ENCODE results near the gene RPL38.

The RPL38 gene

GRCh38 chr17:74163836-74164235, 39.6 kb upstream of the RPL38 start:
- Histone ChIP-seq H3K27me3 (ENCODE audit: control insufficient read depth in 2 of 2, insufficient read depth in 2 of 2, low read length in 2 of 2) (peaks cover 3 to 5% of the 10 kb centered on the region in 2 donors), H3K27ac (ENCODE audit: low read depth in 2 of 2, low read length in 2 of 2) (no peak overlapping the region)

DNA sequence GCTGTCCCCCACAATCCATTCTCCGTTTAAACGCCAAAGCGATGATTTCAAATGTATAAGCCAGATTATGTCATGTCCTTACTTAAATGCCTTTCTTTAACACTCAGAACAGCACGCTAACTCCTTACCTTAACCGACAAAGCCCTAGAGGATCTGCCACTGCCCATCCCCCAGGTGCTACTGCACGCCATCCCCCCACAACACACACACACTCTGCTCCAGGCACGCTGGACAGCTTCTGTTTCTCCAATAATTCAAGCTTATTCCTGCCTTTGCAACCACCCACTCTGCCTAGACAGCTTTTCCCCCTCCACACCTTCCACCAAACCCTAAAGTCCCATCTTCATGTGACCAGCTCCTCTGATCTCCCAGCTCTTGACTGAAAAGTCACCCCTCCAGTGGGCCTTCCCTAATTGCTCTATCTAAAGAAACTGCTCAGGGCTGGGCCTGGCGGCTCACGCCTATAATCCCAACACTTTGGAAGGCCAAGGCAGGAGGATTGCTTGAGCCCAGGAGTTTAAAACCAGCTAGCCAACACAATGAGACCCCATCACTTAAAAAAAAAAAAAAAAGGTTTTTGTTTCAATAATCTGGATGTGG, 38.9 kb upstream of the RPL38 start:
- Histone ChIP-seq H3K36me3 (ENCODE audit: control insufficient read depth in 2 of 2, insufficient read depth in 2 of 2, low read length in 2 of 2) (no peaks in the 10 kb centered on the region), H3K27ac (ENCODE audit: low read depth in 2 of 2, low read length in 2 of 2) (no peak overlapping the region), H3K9me3 (ENCODE audit: control insufficient read depth in 2 of 2, low read length in 2 of 2) (no peaks in the 10 kb centered on the region), H3K9ac (ENCODE audit: low read depth in 1 of 2, low read length in 2 of 2) (no peak overlapping the region), H3K4me1 (ENCODE audit: control insufficient read depth in 2 of 2, insufficient read depth in 2 of 2, low read length in 2 of 2) (no peaks in the 10 kb centered on the region), H3K4me3 (ENCODE audit: low read length in 2 of 2) (no peak overlapping the region), H3K27me3 (ENCODE audit: control insufficient read depth in 2 of 2, insufficient read depth in 2 of 2, low read length in 2 of 2) (peaks cover 3 to 5% of the 10 kb centered on the region in 2 donors)

More at GRCh38 chr17:74163836-74164235, 39.6 kb upstream of the RPL38 start:
- Histone ChIP-seq H3K36me3 (ENCODE audit: control insufficient read depth in 2 of 2, insufficient read depth in 2 of 2, low read length in 2 of 2) (no peaks in the 10 kb centered on the region), H3K4me3 (ENCODE audit: low read length in 2 of 2) (no peak overlapping the region), H3K9ac (ENCODE audit: low read depth in 1 of 2, low read length in 2 of 2) (no peak overlapping the region), H3K4me1 (ENCODE audit: control insufficient read depth in 2 of 2, insufficient read depth in 2 of 2, low read length in 2 of 2) (no peaks in the 10 kb centered on the region), H3K9me3 (ENCODE audit: control insufficient read depth in 2 of 2, low read length in 2 of 2) (no peaks in the 10 kb centered on the region)

- H3K27ac ChIP-seq (ENCODE audit: low read depth in 2 of 2, low read length in 2 of 2): no peak overlapping the region
- H3K4me1 ChIP-seq (ENCODE audit: control insufficient read depth in 2 of 2, insufficient read depth in 2 of 2, low read length in 2 of 2): no peaks in the 10 kb centered on the region
- H3K27me3 ChIP-seq (ENCODE audit: control insufficient read depth in 2 of 2, insufficient read depth in 2 of 2, low read length in 2 of 2): peaks cover 2 to 5% of the 10 kb centered on the region in 2 donors
- H3K36me3 ChIP-seq (ENCODE audit: control insufficient read depth in 2 of 2, insufficient read depth in 2 of 2, low read length in 2 of 2): no peaks in the 10 kb centered on the region
- no peaks in the 10 kb centered on the region for H3K9me3 ChIP-seq (ENCODE audit: control insufficient read depth in 2 of 2, low read length in 2 of 2)
- no peak overlapping the region for H3K9ac ChIP-seq (ENCODE audit: low read depth in 1 of 2, low read length in 2 of 2)
- H3K4me3 ChIP-seq (ENCODE audit: low read length in 2 of 2): no peak overlapping the region
Measured at GRCh38 chr17:74165797-74166365, 37.6 kb upstream of the RPL38 start.

DNA sequence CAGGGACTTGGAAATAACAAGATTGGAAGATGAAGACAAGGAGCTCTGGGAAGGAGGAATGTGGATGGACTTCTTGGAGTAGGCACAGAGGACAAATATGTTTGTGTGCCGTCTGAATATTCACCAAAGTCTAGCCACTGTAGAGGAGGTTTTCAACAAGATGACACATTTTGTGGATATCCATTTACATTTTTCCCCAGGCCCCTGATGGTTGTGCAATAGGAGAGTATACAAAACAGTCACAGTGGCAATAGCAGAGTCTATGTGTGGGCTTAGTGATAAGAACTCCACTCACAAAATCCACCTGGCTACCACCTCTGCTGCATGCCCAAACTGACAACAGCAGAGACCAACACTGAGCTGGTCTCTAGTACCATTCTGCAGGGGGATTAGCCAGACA, 32.6 kb upstream of the RPL38 start:
- no peak overlapping the region for H3K9ac ChIP-seq (ENCODE audit: low read depth in 1 of 2, low read length in 2 of 2)
- H3K27ac ChIP-seq (ENCODE audit: low read depth in 2 of 2, low read length in 2 of 2): no peak overlapping the region
- H3K27me3 ChIP-seq (ENCODE audit: control insufficient read depth in 2 of 2, insufficient read depth in 2 of 2, low read length in 2 of 2): peaks cover 8 to 11% of the 10 kb centered on the region in 2 donors
- H3K9me3 ChIP-seq (ENCODE audit: control insufficient read depth in 2 of 2, low read length in 2 of 2): no peaks in the 10 kb centered on the region
- no peaks in the 10 kb centered on the region for H3K4me1 ChIP-seq (ENCODE audit: control insufficient read depth in 2 of 2, insufficient read depth in 2 of 2, low read length in 2 of 2)
- no peaks in the 10 kb centered on the region for H3K36me3 ChIP-seq (ENCODE audit: control insufficient read depth in 2 of 2, insufficient read depth in 2 of 2, low read length in 2 of 2)
- H3K4me3 ChIP-seq (ENCODE audit: low read length in 2 of 2): no peak overlapping the region

DNA sequence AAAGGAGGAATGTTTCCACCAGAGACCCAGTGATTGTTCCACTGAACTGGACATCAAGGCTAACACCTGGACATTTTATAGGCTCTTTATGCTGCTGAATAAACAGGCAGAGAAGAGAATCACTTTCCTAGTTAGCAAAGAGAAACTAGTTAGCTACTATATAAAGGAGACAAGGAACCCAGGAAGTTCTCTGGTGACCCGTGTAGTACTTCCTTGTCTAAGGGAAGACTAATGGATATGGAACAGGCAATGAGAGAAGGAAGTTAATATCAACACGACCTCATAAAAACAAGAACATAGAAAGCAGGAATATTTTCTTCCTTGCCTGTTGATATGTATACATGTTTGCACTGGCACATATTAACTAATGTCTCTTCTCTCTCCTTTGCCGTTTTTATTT, 30.8 kb upstream of the RPL38 start:
- H3K36me3 ChIP-seq (ENCODE audit: control insufficient read depth in 2 of 2, insufficient read depth in 2 of 2, low read length in 2 of 2): no peaks in the 10 kb centered on the region
- peaks cover 0 to 2% of the 10 kb centered on the region in 2 donors for H3K4me1 ChIP-seq (ENCODE audit: control insufficient read depth in 2 of 2, insufficient read depth in 2 of 2, low read length in 2 of 2)
- H3K27me3 ChIP-seq (ENCODE audit: control insufficient read depth in 2 of 2, insufficient read depth in 2 of 2, low read length in 2 of 2): peaks cover 14% of the 10 kb centered on the region in 2 donors
- no peak overlapping the region for H3K27ac ChIP-seq (ENCODE audit: low read depth in 2 of 2, low read length in 2 of 2)
- no peak overlapping the region for H3K4me3 ChIP-seq (ENCODE audit: low read length in 2 of 2)
- H3K9me3 ChIP-seq (ENCODE audit: control insufficient read depth in 2 of 2, low read length in 2 of 2): no peaks in the 10 kb centered on the region
- no peak overlapping the region for H3K9ac ChIP-seq (ENCODE audit: low read depth in 1 of 2, low read length in 2 of 2)

- H3K27me3 ChIP-seq (ENCODE audit: control insufficient read depth in 2 of 2, insufficient read depth in 2 of 2, low read length in 2 of 2): peaks cover 18 to 24% of the 10 kb centered on the region in 2 donors
- H3K4me3 ChIP-seq (ENCODE audit: low read length in 2 of 2): peak overlapping the region; percentile 42 to 47
- peaks cover 0 to 2% of the 10 kb centered on the region in 2 donors for H3K4me1 ChIP-seq (ENCODE audit: control insufficient read depth in 2 of 2, insufficient read depth in 2 of 2, low read length in 2 of 2)
- H3K9ac ChIP-seq (ENCODE audit: low read depth in 1 of 2, low read length in 2 of 2): no peak overlapping the region
- no peaks in the 10 kb centered on the region for H3K36me3 ChIP-seq (ENCODE audit: control insufficient read depth in 2 of 2, insufficient read depth in 2 of 2, low read length in 2 of 2)
- no peak overlapping the region for H3K27ac ChIP-seq (ENCODE audit: low read depth in 2 of 2, low read length in 2 of 2)
- no peaks in the 10 kb centered on the region for H3K9me3 ChIP-seq (ENCODE audit: control insufficient read depth in 2 of 2, low read length in 2 of 2)
Measured at GRCh38 chr17:74176546-74177001, 26.9 kb upstream of the RPL38 start.

GRCh38 chr17:74177018-74177450, 26.4 kb upstream of the RPL38 start:
- no peaks in the 10 kb centered on the region for H3K36me3 ChIP-seq (ENCODE audit: control insufficient read depth in 2 of 2, insufficient read depth in 2 of 2, low read length in 2 of 2)
- H3K9ac ChIP-seq (ENCODE audit: low read depth in 1 of 2, low read length in 2 of 2): no peak overlapping the region
- peaks cover 0 to 2% of the 10 kb centered on the region in 2 donors for H3K4me1 ChIP-seq (ENCODE audit: control insufficient read depth in 2 of 2, insufficient read depth in 2 of 2, low read length in 2 of 2)
- H3K4me3 ChIP-seq (ENCODE audit: low read length in 2 of 2): no peak overlapping the region
- no peak overlapping the region for H3K27ac ChIP-seq (ENCODE audit: low read depth in 2 of 2, low read length in 2 of 2)
- H3K27me3 ChIP-seq (ENCODE audit: control insufficient read depth in 2 of 2, insufficient read depth in 2 of 2, low read length in 2 of 2): peaks cover 18 to 24% of the 10 kb centered on the region in 2 donors
- H3K9me3 ChIP-seq (ENCODE audit: control insufficient read depth in 2 of 2, low read length in 2 of 2): no peaks in the 10 kb centered on the region

- Histone ChIP-seq H3K27ac (ENCODE audit: low read depth in 2 of 2, low read length in 2 of 2) (no peak overlapping the region), H3K36me3 (ENCODE audit: control insufficient read depth in 2 of 2, insufficient read depth in 2 of 2, low read length in 2 of 2) (no peaks in the 10 kb centered on the region), H3K9ac (ENCODE audit: low read depth in 1 of 2, low read length in 2 of 2) (no peak overlapping the region), H3K4me1 (ENCODE audit: control insufficient read depth in 2 of 2, insufficient read depth in 2 of 2, low read length in 2 of 2) (peaks cover 0 to 2% of the 10 kb centered on the region in 2 donors), H3K9me3 (ENCODE audit: control insufficient read depth in 2 of 2, low read length in 2 of 2) (no peaks in the 10 kb centered on the region), H3K4me3 (ENCODE audit: low read length in 2 of 2) (no peak overlapping the region), H3K27me3 (ENCODE audit: control insufficient read depth in 2 of 2, insufficient read depth in 2 of 2, low read length in 2 of 2) (peaks cover 15 to 21% of the 10 kb centered on the region in 2 donors)
Measured at GRCh38 chr17:74179576-74179975, 23.9 kb upstream of the RPL38 start.

DNA sequence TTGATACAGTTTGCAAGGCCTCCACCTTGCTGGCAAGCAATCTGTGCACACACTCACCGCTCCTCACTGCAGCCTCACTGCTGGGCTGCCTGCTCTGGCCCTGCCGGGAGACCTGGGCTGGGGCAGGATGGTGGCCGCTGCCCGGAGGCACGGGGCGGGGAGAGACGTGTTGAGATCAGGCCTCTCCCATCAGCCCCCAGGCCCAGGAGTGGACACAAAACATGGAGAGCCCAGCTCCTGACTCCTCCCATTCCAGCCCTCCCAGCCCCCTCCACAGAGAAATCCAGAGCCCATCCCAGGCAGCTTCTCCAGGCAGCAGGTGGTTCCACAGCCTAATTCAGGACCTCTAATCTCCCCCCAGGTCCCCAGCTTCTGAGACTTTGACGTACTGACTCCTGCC, 23.1 kb upstream of the RPL38 start:
- H3K27ac ChIP-seq (ENCODE audit: low read depth in 2 of 2, low read length in 2 of 2): no peak overlapping the region
- H3K9me3 ChIP-seq (ENCODE audit: control insufficient read depth in 2 of 2, low read length in 2 of 2): no peaks in the 10 kb centered on the region
- peaks cover 0 to 2% of the 10 kb centered on the region in 2 donors for H3K4me1 ChIP-seq (ENCODE audit: control insufficient read depth in 2 of 2, insufficient read depth in 2 of 2, low read length in 2 of 2)
- H3K27me3 ChIP-seq (ENCODE audit: control insufficient read depth in 2 of 2, insufficient read depth in 2 of 2, low read length in 2 of 2): peaks cover 9 to 16% of the 10 kb centered on the region in 2 donors
- H3K9ac ChIP-seq (ENCODE audit: low read depth in 1 of 2, low read length in 2 of 2): no peak overlapping the region
- H3K36me3 ChIP-seq (ENCODE audit: control insufficient read depth in 2 of 2, insufficient read depth in 2 of 2, low read length in 2 of 2): no peaks in the 10 kb centered on the region
- no peak overlapping the region for H3K4me3 ChIP-seq (ENCODE audit: low read length in 2 of 2)

DNA sequence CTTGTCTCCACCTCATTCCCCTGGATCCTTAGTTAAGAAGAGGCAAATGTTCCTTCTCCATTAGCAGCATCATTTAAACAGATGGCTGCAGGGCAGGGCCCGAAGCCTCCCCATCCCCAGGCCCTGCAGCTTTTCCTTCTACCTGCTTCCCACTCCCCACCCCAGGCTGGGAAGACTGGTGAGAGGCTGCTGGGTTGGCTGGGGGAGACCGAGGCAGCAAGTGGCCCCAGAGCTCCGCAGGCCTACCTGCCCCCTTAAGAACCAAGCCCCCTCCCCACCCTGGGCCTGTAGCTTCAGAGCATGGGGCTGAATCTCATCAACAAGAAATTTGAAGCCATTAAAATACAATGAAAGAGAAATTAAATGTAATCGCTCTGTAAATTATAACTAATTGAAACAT, 22.1 kb upstream of the RPL38 start:
- H3K27me3 ChIP-seq (ENCODE audit: control insufficient read depth in 2 of 2, insufficient read depth in 2 of 2, low read length in 2 of 2): peaks cover 5 to 17% of the 10 kb centered on the region in 2 donors
- peaks cover 0 to 2% of the 10 kb centered on the region in 2 donors for H3K4me1 ChIP-seq (ENCODE audit: control insufficient read depth in 2 of 2, insufficient read depth in 2 of 2, low read length in 2 of 2)
- no peaks in the 10 kb centered on the region for H3K9me3 ChIP-seq (ENCODE audit: control insufficient read depth in 2 of 2, low read length in 2 of 2)
- H3K4me3 ChIP-seq (ENCODE audit: low read length in 2 of 2): no peak overlapping the region
- H3K9ac ChIP-seq (ENCODE audit: low read depth in 1 of 2, low read length in 2 of 2): no peak overlapping the region
- H3K36me3 ChIP-seq (ENCODE audit: control insufficient read depth in 2 of 2, insufficient read depth in 2 of 2, low read length in 2 of 2): no peaks in the 10 kb centered on the region
- H3K27ac ChIP-seq (ENCODE audit: low read depth in 2 of 2, low read length in 2 of 2): no peak overlapping the region

Measured in mucosa of rectum (tissue), 2 donors.